Gastroesophageal sphincter (tissue), 4 donors: ENCODE data around the gene RAD51B. TPM values are rescaled to one million over a fixed set of nuclear protein-coding genes. Genes with fewer than 3 reads are reported as not detected.

Experiments
- ATAC-seq: fragments of 150-250 bp; one replicate; pipeline ENCODE4 v1.9.1; 2016; ENCODE audit warnings: mild to moderate bottlenecking, moderate library complexity
- H3K27ac ChIP-seq, 4 donors: fragments of 200-600 bp; sonication (generic) in 3 of 4; 1 replicate in 3 of 4; 2 replicates in 1 of 4; pipeline ENCODE4 v1.5.1; 2016 to 2019
- H3K27me3 ChIP-seq: fragments of 200-600 bp; sonication (generic); one replicate; pipeline ENCODE4 v1.5.1; 2019
- H3K36me3 ChIP-seq, 2 donors: fragments of 200-600 bp; sonication (generic); one replicate each; pipeline ENCODE4 v1.5.1; 2019; ENCODE audit warnings: control low read depth in 1 of 2
- H3K4me1 ChIP-seq, 3 donors: fragments of 200-600 bp; sonication (generic); 1 replicate in 2 of 3; 2 replicates in 1 of 3; pipeline ENCODE4 v1.5.1; 2016 to 2019; ENCODE audit warnings: control low read depth in 2 of 3
- H3K4me3 ChIP-seq, 2 donors: fragments of 200-600 bp; sonication (generic); one replicate each; pipeline ENCODE4 v1.5.1; 2019; ENCODE audit warnings: mild to moderate bottlenecking in 1 of 2, moderate library complexity in 1 of 2
- H3K9me3 ChIP-seq, 3 donors: fragments of 200-600 bp; sonication (generic); one replicate each; pipeline ENCODE4 v1.5.1; 2017 to 2019; ENCODE audit warnings: control low read depth in 2 of 3
- EP300 ChIP-seq: sonication (generic); formaldehyde crosslinking; IDR thresholded peaks from one replicate; pipeline ENCODE4 v1.6.1; 2017; ENCODE audit warnings: antibody characterized with exemption, mild to moderate bottlenecking
- POLR2A ChIP-seq, 2 donors: fragments of 450-650 bp; IDR thresholded peaks; one replicate each; pipeline ENCODE4 v1.6.1; 2017; ENCODE audit warnings: antibody characterized with exemption in 2 of 2, mild to moderate bottlenecking in 2 of 2, moderate library complexity in 1 of 2
- POLR2AphosphoS5 ChIP-seq: sonication (generic); formaldehyde crosslinking; IDR thresholded peaks from one replicate; pipeline ENCODE4 v1.6.1; 2017; ENCODE audit warnings: antibody characterized with exemption
- WGBS, 2 donors: methylation state at CpG; one replicate each; pipeline ENCODE4 v1.1.5; 2018; ENCODE audit warnings: low coverage in 1 of 2; 5-methylcytosine and 5-hydroxymethylcytosine counted together
- total RNA-seq, 4 donors: library from RNA; depleted of rRNA; stranded (reverse); fragments of >200 nt; gene quantifications; one replicate each; pipeline ENCODE4 v1.1.0, GENCODE V29; 2016
- TF ChIP-seq, protein P1 (sequence below), 4 experiments: fragments of 200-600 bp in 2 of 4; fragments of 450-650 bp in 2 of 4; sonication (generic) in 1 of 4; IDR thresholded peaks; one replicate each; pipeline ENCODE4 v1.5.1; 2017 to 2019; ENCODE audit warnings: antibody characterized with exemption in 4 of 4, mild to moderate bottlenecking in 2 of 4, moderate library complexity in 2 of 4

RAD51B gene
- total RNA-seq, 4 donors from 2014 or later: 5.1 to 7.0 (median 6.0) TPM

GRCh38 chr14:68238976-68239375, 419.4 kb downstream of the RAD51B start:
- Histone ChIP-seq H3K4me1 (peaks cover 4 to 47% (median 8%) of the 10 kb centered on the region in 3 donors), H3K27me3 (no peaks in the 10 kb centered on the region), H3K36me3 (no peaks in the 10 kb centered on the region), H3K27ac (peak overlapping the region in 1 of 4 donors; percentile 57), H3K9me3 (no peaks in the 10 kb centered on the region), H3K4me3 (no peak overlapping the region)
- WGBS, 2 donors: 84 to 100% methylated on average over 1 to 3 of the region's 3 CpGs
- no peak for TF ChIP-seq EP300
- TF ChIP-seq, protein P1, sequence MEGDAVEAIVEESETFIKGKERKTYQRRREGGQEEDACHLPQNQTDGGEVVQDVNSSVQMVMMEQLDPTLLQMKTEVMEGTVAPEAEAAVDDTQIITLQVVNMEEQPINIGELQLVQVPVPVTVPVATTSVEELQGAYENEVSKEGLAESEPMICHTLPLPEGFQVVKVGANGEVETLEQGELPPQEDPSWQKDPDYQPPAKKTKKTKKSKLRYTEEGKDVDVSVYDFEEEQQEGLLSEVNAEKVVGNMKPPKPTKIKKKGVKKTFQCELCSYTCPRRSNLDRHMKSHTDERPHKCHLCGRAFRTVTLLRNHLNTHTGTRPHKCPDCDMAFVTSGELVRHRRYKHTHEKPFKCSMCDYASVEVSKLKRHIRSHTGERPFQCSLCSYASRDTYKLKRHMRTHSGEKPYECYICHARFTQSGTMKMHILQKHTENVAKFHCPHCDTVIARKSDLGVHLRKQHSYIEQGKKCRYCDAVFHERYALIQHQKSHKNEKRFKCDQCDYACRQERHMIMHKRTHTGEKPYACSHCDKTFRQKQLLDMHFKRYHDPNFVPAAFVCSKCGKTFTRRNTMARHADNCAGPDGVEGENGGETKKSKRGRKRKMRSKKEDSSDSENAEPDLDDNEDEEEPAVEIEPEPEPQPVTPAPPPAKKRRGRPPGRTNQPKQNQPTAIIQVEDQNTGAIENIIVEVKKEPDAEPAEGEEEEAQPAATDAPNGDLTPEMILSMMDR (IDR thresholded peaks at IDR 0.05): no peak
- TF ChIP-seq POLR2AphosphoS5: no peak
- TF ChIP-seq POLR2A (IDR thresholded peaks at IDR 0.05): no peak
- ATAC-seq: no peak

GRCh38 chr14:68239988-68240771, 420.6 kb downstream of the RAD51B start:
- TF ChIP-seq POLR2AphosphoS5: peak; percentile 58
- no peak for TF ChIP-seq POLR2A (IDR thresholded peaks at IDR 0.05)
- TF ChIP-seq, protein P1 (IDR thresholded peaks at IDR 0.05): no peak
- peak overlapping the region; percentile 15 to 73 (median 49) for H3K27ac ChIP-seq

DNA sequence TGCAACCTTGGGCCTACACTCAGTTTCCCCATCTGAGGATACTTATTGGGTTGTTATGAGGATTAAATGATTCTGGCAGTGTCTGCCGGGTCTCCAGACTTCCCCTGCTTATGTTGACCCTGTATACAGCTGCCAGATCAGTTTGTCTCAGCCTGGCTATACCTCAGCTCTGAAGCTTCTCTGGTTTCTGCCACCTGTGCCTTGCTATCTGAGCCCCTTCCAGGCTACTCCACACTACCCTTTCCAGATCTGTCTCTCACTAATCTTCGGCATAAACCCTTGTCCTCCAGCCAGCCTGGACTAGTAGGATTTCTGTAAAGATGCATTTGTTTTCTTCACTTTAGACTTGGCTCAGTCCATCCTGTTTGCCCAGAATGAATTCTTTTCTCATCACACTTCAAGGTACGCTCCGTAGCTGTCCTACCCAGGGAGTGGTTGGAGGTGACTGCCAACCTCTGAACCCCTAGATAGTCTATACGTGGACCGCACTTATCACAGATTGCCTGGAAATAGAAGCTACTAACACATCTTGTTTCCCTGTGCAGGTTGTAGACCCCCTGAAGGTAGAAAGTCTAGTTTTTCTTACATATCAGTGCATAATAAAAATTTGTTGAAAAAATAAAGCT, 422.4 kb downstream of the RAD51B start:
- Histone ChIP-seq H3K27me3 (no peaks in the 10 kb centered on the region), H3K36me3 (no peaks in the 10 kb centered on the region), H3K4me3 (no peak overlapping the region), H3K4me1 (peaks cover 11 to 68% (median 32%) of the 10 kb centered on the region in 3 donors), H3K27ac (no peak overlapping the region), H3K9me3 (no peaks in the 10 kb centered on the region)
- no peak for ATAC-seq
- no peak for TF ChIP-seq EP300
- TF ChIP-seq POLR2AphosphoS5: no peak
- 85 to 93% methylated on average over 5 of the region's 6 CpGs for WGBS, 2 donors

More at GRCh38 chr14:68239988-68240771, 420.6 kb downstream of the RAD51B start:
- WGBS, 2 donors: 54 to 57% methylated on average over 7 to 9 of the region's 9 CpGs
- Histone ChIP-seq H3K4me3 (no peak overlapping the region), H3K36me3 (no peaks in the 10 kb centered on the region), H3K4me1 (peaks cover 4 to 58% (median 15%) of the 10 kb centered on the region in 3 donors), H3K27me3 (no peaks in the 10 kb centered on the region), H3K9me3 (no peaks in the 10 kb centered on the region)
- ATAC-seq: peak; percentile 39

DNA sequence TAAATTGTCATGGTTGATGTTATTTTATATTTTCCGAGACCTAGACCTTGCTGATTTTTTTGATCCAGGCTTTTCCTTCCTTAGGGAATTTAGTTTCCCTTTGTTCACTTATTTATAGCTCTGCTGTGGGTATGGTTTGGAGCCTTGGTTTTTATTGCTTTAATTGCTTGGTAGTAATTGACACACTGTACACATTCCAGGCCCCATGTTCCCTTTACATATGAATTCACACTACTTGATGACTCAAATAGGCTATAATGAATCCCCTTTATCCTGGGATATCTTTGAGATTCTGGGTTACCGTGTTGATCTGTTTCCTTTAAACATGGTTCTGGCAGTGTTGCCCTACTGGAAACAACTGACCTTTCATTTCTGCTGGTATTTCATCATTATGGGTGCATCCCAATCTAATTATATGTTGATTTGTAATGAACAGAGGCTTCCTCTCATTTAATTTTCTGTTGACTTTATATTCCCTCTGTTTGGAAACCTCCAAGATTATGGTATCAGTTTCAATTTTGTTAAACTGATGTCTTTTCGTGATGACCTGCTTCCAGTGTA, 424.0 kb downstream of the RAD51B start:
- H3K27ac ChIP-seq: peak overlapping the region in 2 of 4 donors; percentile 18 to 88
- no peak for ATAC-seq
- WGBS, 2 donors: 42 to 71% methylated on average over 3 of the region's 3 CpGs
- H3K4me3 ChIP-seq: no peak overlapping the region
- H3K27me3 ChIP-seq: no peaks in the 10 kb centered on the region
- peaks cover 23 to 75% (median 39%) of the 10 kb centered on the region in 3 donors for H3K4me1 ChIP-seq
- no peaks in the 10 kb centered on the region for H3K9me3 ChIP-seq
- no peaks in the 10 kb centered on the region for H3K36me3 ChIP-seq
- TF ChIP-seq EP300 (no peak), POLR2AphosphoS5 (no peak), POLR2A (IDR thresholded peaks at IDR 0.05) (no peak)
- TF ChIP-seq, protein P1 (IDR thresholded peaks at IDR 0.05): no peak

DNA sequence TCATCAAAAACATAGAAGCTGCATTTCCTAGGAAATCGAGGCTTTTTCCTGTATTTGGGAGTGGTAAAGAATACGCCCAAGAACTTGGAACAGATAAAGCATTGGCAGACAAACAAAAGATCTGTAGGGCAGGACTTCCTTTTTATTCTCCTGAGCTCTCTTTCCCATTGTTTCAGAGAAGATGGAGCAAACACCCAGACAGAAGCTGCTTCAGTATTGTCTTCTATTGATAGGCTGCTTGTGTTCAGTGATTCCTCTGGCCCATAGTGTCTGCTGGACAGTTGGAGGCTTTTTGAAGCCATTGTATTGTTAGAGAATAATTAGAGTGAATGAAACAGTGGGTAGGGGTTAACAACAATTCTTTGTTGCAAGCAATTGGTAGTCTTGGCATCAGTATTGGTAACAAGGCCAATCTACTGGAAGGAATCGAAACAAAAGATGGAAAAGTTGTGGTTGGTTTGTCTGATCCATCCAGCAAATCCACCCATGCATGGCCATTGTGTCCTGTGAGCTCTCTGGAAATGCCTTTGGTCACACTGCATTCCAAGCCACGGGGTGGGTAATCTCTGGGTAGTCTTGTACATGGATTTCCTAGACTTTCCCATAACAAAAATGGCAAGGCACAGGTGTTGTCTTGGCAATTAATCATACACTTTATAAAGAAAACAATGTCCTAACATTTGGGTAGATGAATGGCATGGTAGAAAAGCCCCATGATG, 424.8 kb downstream of the RAD51B start:
- Histone ChIP-seq H3K36me3 (no peaks in the 10 kb centered on the region), H3K4me3 (no peak overlapping the region), H3K9me3 (no peaks in the 10 kb centered on the region), H3K27ac (peak overlapping the region; percentile 86 to 89 (median 88)), H3K27me3 (no peaks in the 10 kb centered on the region), H3K4me1 (peaks cover 29 to 84% (median 43%) of the 10 kb centered on the region in 3 donors)
- ATAC-seq: no peak
- TF ChIP-seq POLR2A (IDR thresholded peaks at IDR 0.05) (no peak), EP300 (no peak), POLR2AphosphoS5 (no peak)
- TF ChIP-seq, protein P1 (IDR thresholded peaks at IDR 0.05): no peak
- 59 to 76% methylated on average over 2 of the region's 4 CpGs for WGBS, 2 donors
